CD4-positive, alpha-beta T cell (primary cell): ENCODE measurements around the gene MPP1. TPM values are rescaled to one million over a fixed set of nuclear protein-coding genes. Genes with fewer than 3 reads are reported as not detected.

Source experiments
- ATAC-seq: fragments of 200-7000 bp; cut with Tn5 transposase; one replicate; pipeline ENCODE4 v1.10.0; 2022; ENCODE audit warnings: mild to moderate bottlenecking; ENCODE audit not compliant: poor library complexity
- CTCF ChIA-PET: fragments of 350-600 bp; sonication (Branson Sonifier 250); formaldehyde crosslinking; loops from one replicate; lab custom pipeline; 2021; ENCODE audit warnings: antibody characterized with exemption, inconsistent platforms; lab: Charles Lee
- POLR2A ChIA-PET: fragments of 350-600 bp; sonication (Branson Sonifier 250); formaldehyde crosslinking; loops from one replicate; lab custom pipeline; 2021; ENCODE audit warnings: antibody characterized with exemption, inconsistent platforms; lab: Charles Lee
- DNase-seq, 14 experiments: peaks; one replicate each; pipeline ENCODE4 v3.0.0-alpha.2; 2013 to 2020; ENCODE audit warnings: mixed read lengths in 2 of 14
- H3K27ac ChIP-seq, 2 donors: one replicate each; pipeline versions ENCODE4 v1.5.1 to v1.7.0; 2013; ENCODE audit warnings: low read length in 2 of 2, low read depth in 1 of 2, mild to moderate bottlenecking in 1 of 2
- H3K27me3 ChIP-seq, 2 experiments: 1 replicate in 1 of 2; 2 replicates in 1 of 2; pipeline versions ENCODE4 v1.6.1 to v1.7.0; 2013; ENCODE audit warnings: low read length in 2 of 2, control low read depth in 1 of 2, mild to moderate bottlenecking in 1 of 2, moderate library complexity in 1 of 2; ENCODE audit not compliant: insufficient read depth in 2 of 2, control insufficient read depth in 1 of 2
- H3K36me3 ChIP-seq: one replicate; pipeline ENCODE4 v1.6.1; 2013; ENCODE audit warnings: low read length, control low read depth; ENCODE audit not compliant: insufficient read depth
- H3K4me1 ChIP-seq: one replicate; pipeline ENCODE4 v1.6.1; 2013; ENCODE audit warnings: low read length, control low read depth; ENCODE audit not compliant: insufficient read depth
- H3K4me3 ChIP-seq: one replicate; pipeline ENCODE4 v1.5.1; 2013; ENCODE audit warnings: mild to moderate bottlenecking, low read length, moderate library complexity
- H3K9me3 ChIP-seq, 2 experiments: 1 replicate in 1 of 2; 2 replicates in 1 of 2; pipeline versions ENCODE4 v1.6.1 to v1.7.0; 2013; ENCODE audit warnings: low read length in 2 of 2, mild to moderate bottlenecking in 2 of 2, control low read depth in 1 of 2, moderate library complexity in 1 of 2; ENCODE audit not compliant: control insufficient read depth in 1 of 2, insufficient read depth in 1 of 2
- H3K27ac Mint-ChIP-seq: one replicate; pipeline ENCODE4 v1.8.0; 2020; ENCODE audit warnings: mixed read lengths
- H3K27me3 Mint-ChIP-seq: one replicate; pipeline ENCODE4 v1.8.0; 2021; ENCODE audit warnings: mixed read lengths
- H3K36me3 Mint-ChIP-seq: one replicate; pipeline ENCODE4 v1.8.0; 2021; ENCODE audit warnings: low read depth, mixed read lengths
- H3K4me1 Mint-ChIP-seq: one replicate; pipeline ENCODE4 v1.8.0; 2021; ENCODE audit warnings: low read depth, mixed read lengths
- H3K4me3 Mint-ChIP-seq: one replicate; pipeline ENCODE4 v1.8.0; 2020; ENCODE audit warnings: mild to moderate bottlenecking, mixed read lengths
- H3K9me3 Mint-ChIP-seq: one replicate; pipeline ENCODE4 v1.8.0; 2020; ENCODE audit warnings: mixed read lengths
- CTCF ChIP-seq: fragments of 200-600 bp; IDR thresholded peaks from one replicate; pipeline ENCODE4 v1.8.0; 2022; ENCODE audit warnings: antibody characterized with exemption, mild to moderate bottlenecking
- intact Hi-C, 2 experiments: fragments of 100-400 bp; cut with DNase I in 1 of 2; cut with micrococcal nuclease in 1 of 2; formaldehyde crosslinking; loops; one replicate each; pipeline versions ENCODE4 v1.15.1 to v1.9.0; 2023 to 2025; cut with DNase I, micrococcal nuclease
- total RNA-seq, 174 experiments: library from RNA in 2 of 174; stranded (reverse) in 2 of 174; gene quantifications; one replicate each; pipeline ENCODE4 v1.2.3 and lab custom pipeline; 2021 to 2026

The MPP1 gene
- total RNA-seq, 2 experiments from 2014 or later: 10.7 to 13.1 TPM

GRCh38 chrX:154797006-154797405 lies 8.3 kb downstream of the MPP1 start:
- H3K4me1 Mint-ChIP-seq: peaks cover 32% of the 10 kb centered on the region
- no peak for TF ChIP-seq CTCF
- DNase-seq (no peak), ATAC-seq (no peak)
- no peaks in the 10 kb centered on the region for H3K9me3 Mint-ChIP-seq
- Histone ChIP-seq H3K4me1 (peaks cover 21% of the 10 kb centered on the region), H3K4me3 (no peak overlapping the region), H3K9me3 (no peaks in the 10 kb centered on the region), H3K27me3 (no peaks in the 10 kb centered on the region), H3K36me3 (no peaks in the 10 kb centered on the region), H3K27ac (no peak overlapping the region)
- H3K27me3 Mint-ChIP-seq: no peaks in the 10 kb centered on the region
- intact Hi-C loops: no loop called here
- H3K4me3 Mint-ChIP-seq: no peak overlapping the region
- CTCF ChIA-PET: no interaction called here
- H3K36me3 Mint-ChIP-seq: no peaks in the 10 kb centered on the region
- POLR2A ChIA-PET: no interaction called here
- H3K27ac Mint-ChIP-seq: no peak overlapping the region

DNA sequence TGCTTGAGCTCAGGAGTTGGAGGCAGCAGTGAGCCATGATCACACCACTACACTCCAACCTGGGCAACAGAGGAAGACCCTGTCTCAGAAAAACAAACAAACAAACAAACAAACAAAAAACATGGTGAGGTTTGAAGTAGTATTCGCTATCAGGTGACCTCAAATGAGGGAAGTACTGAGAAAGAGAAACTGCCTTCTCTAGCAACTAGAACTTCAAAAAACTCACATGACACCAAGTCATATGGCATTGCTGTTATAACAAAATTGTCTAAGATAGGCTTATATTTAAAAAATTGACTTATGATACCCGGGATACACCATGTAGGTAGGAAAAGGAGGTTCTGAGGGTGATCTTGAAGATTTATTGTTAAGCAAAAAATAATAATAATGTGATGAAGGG lies 10.3 kb downstream of the MPP1 start:
- no peak overlapping the region for H3K27ac ChIP-seq
- no peaks in the 10 kb centered on the region for H3K27me3 ChIP-seq
- Mint-ChIP-seq H3K4me1 (peaks cover 18% of the 10 kb centered on the region), H3K4me3 (no peak overlapping the region), H3K36me3 (peaks cover 11% of the 10 kb centered on the region), H3K9me3 (no peaks in the 10 kb centered on the region), H3K27ac (no peak overlapping the region), H3K27me3 (no peaks in the 10 kb centered on the region)
- no peak overlapping the region for H3K4me3 ChIP-seq
- intact Hi-C loops: no loop called here
- no peaks in the 10 kb centered on the region for H3K9me3 ChIP-seq
- H3K4me1 ChIP-seq: peaks cover 7% of the 10 kb centered on the region
- TF ChIP-seq CTCF: no peak
- ChIA-PET POLR2A (no interaction called here), CTCF (no interaction called here)
- no peaks in the 10 kb centered on the region for H3K36me3 ChIP-seq
- no peak for DNase-seq
- ATAC-seq: no peak

GRCh38 chrX:154793084-154793795 lies 12.0 kb downstream of the MPP1 start:
- TF ChIP-seq CTCF: no peak
- H3K4me1 Mint-ChIP-seq: peaks cover 1% of the 10 kb centered on the region
- no peak overlapping the region for H3K27ac Mint-ChIP-seq
- intact Hi-C loops: no loop called here
- Histone ChIP-seq H3K9me3 (no peaks in the 10 kb centered on the region), H3K36me3 (no peaks in the 10 kb centered on the region), H3K4me1 (no peaks in the 10 kb centered on the region), H3K27me3 (no peaks in the 10 kb centered on the region), H3K4me3 (no peak overlapping the region), H3K27ac (no peak overlapping the region)
- POLR2A ChIA-PET: no interaction called here
- CTCF ChIA-PET: no interaction called here
- H3K36me3 Mint-ChIP-seq: peaks cover 19% of the 10 kb centered on the region
- no peak overlapping the region for H3K4me3 Mint-ChIP-seq
- no peaks in the 10 kb centered on the region for H3K9me3 Mint-ChIP-seq
- H3K27me3 Mint-ChIP-seq: no peaks in the 10 kb centered on the region
- DNase-seq: no peak
- no peak for ATAC-seq
